Upper lobe of left lung (tissue), 6 donors: Measurements from ENCODE around the gene ZSCAN32. TPM values are rescaled to one million over a fixed set of nuclear protein-coding genes. Genes with fewer than 3 reads are reported as not detected.

ENCODE experiments used
- ATAC-seq, 2 donors: fragments of 200-7000 bp; cut with Tn5 transposase; one replicate each; pipeline ENCODE4 v1.9.1; 2022; ENCODE audit warnings: mild to moderate bottlenecking in 2 of 2, moderate library complexity in 2 of 2; ENCODE audit not compliant: low FRiP score in 2 of 2
- DNase-seq, 2 donors: peaks; one replicate each; pipeline ENCODE4 v3.0.0-alpha.2; 2019 to 2020
- H3K27ac ChIP-seq, 4 donors: fragments of 200-600 bp; sonication (generic); one replicate each; pipeline ENCODE4 v1.5.1; 2016 to 2019
- H3K27me3 ChIP-seq, 4 donors: fragments of 200-600 bp; sonication (generic); one replicate each; pipeline ENCODE4 v1.5.1; 2017 to 2019
- H3K36me3 ChIP-seq, 4 donors: fragments of 200-600 bp; sonication (generic); one replicate each; pipeline ENCODE4 v1.5.1; 2016 to 2019
- H3K4me1 ChIP-seq, 4 donors: fragments of 200-600 bp; sonication (generic); one replicate each; pipeline ENCODE4 v1.5.1; 2018 to 2019
- H3K4me3 ChIP-seq, 4 donors: fragments of 200-600 bp; sonication (generic); one replicate each; pipeline ENCODE4 v1.5.1; 2017 to 2019; ENCODE audit warnings: mild to moderate bottlenecking in 2 of 4, moderate library complexity in 1 of 4
- H3K9me3 ChIP-seq, 4 donors: fragments of 200-600 bp; sonication (generic); one replicate each; pipeline ENCODE4 v1.5.1; 2018 to 2019
- CTCF ChIP-seq, 6 experiments: fragments of 450-650 bp in 4 of 6; fragments of 200-600 bp in 2 of 6; sonication (generic) in 2 of 6; IDR thresholded peaks; one replicate each; pipeline ENCODE4 v1.5.1; 2016 to 2019; ENCODE audit warnings: antibody characterized with exemption in 6 of 6
- EP300 ChIP-seq, 4 donors: sonication (generic); formaldehyde crosslinking; IDR thresholded peaks; one replicate each; pipeline ENCODE4 v1.5.1; 2017; ENCODE audit warnings: antibody characterized with exemption in 4 of 4, control low read depth in 2 of 4
- POLR2A ChIP-seq, 4 donors: fragments of 450-650 bp; IDR thresholded peaks; one replicate each; pipeline ENCODE4 v1.5.1; 2016 to 2017; ENCODE audit warnings: antibody characterized with exemption in 4 of 4, mild to moderate bottlenecking in 2 of 4
- POLR2AphosphoS5 ChIP-seq, 2 donors: sonication (generic); formaldehyde crosslinking; IDR thresholded peaks; one replicate each; pipeline ENCODE4 v1.5.1; 2017; ENCODE audit warnings: antibody characterized with exemption in 2 of 2
- WGBS, 2 donors: methylation state at CpG; one replicate each; pipeline ENCODE4 v1.1.5; 2017 to 2018; 5-methylcytosine and 5-hydroxymethylcytosine counted together
- total RNA-seq, 6 donors: library from RNA; depleted of rRNA in 4 of 6; stranded (reverse); fragments of >200 nt in 4 of 6; gene quantifications; one replicate each; pipeline versions ENCODE4 v1.1.0 to v1.2.1, GENCODE V29; 2016 to 2021
- donor health status: DM: no; HTN: no; CAD: no; lungs with moderate emphysema.
- donor health status: DM: no; HTN: yes; CAD: no; lungs with severe emphysema.

The ZSCAN32 gene
- total RNA-seq, 6 donors from 2014 or later = 7.5 to 25.0 (median 14.0) TPM

- H3K4me1 ChIP-seq = no peaks in the 10 kb centered on the region
Observed at GRCh38 chr16:3349175-3349574, 51.6 kb downstream of the ZSCAN32 start.

GRCh38 chr16:3348547-3349167, 52.1 kb downstream of the ZSCAN32 start:
- Histone ChIP-seq H3K36me3 (no peaks in the 10 kb centered on the region), H3K9me3 (no peaks in the 10 kb centered on the region), H3K27me3 (no peaks in the 10 kb centered on the region), H3K4me3 (no peak overlapping the region), H3K27ac (no peak overlapping the region), H3K4me1 (no peaks in the 10 kb centered on the region)
- DNase-seq (no peak), ATAC-seq (no peak)
- TF ChIP-seq POLR2A (IDR thresholded peaks at IDR 0.05) (no peak), CTCF (IDR thresholded peaks at IDR 0.05) (no peak), POLR2AphosphoS5 (IDR thresholded peaks at IDR 0.05) (no peak), EP300 (IDR thresholded peaks at IDR 0.05) (no peak)
- WGBS, 2 donors = 38 to 49% methylated on average over 4 of the region's 4 CpGs

More at GRCh38 chr16:3349175-3349574, 51.6 kb downstream of the ZSCAN32 start:
- no peak for TF ChIP-seq POLR2A (IDR thresholded peaks at IDR 0.05)
- no peak for TF ChIP-seq EP300 (IDR thresholded peaks at IDR 0.05)
- TF ChIP-seq CTCF (IDR thresholded peaks at IDR 0.05) = no peak
- TF ChIP-seq POLR2AphosphoS5 (IDR thresholded peaks at IDR 0.05) = no peak
- ATAC-seq = no peak
- peak in 1 of 2 donors; percentile 26 for DNase-seq
- Histone ChIP-seq H3K27me3 (no peaks in the 10 kb centered on the region), H3K4me3 (no peak overlapping the region), H3K9me3 (no peaks in the 10 kb centered on the region), H3K27ac (no peak overlapping the region), H3K36me3 (no peaks in the 10 kb centered on the region)
- 58 to 72% methylated on average over 13 of the region's 13 CpGs for WGBS, 2 donors

- no peaks in the 10 kb centered on the region for H3K27me3 ChIP-seq
- DNase-seq (no peak), ATAC-seq (no peak)
- no peaks in the 10 kb centered on the region for H3K36me3 ChIP-seq
- H3K27ac ChIP-seq = no peak overlapping the region
- no peaks in the 10 kb centered on the region for H3K4me1 ChIP-seq
- TF ChIP-seq EP300 (IDR thresholded peaks at IDR 0.05) (no peak), POLR2A (IDR thresholded peaks at IDR 0.05) (no peak), POLR2AphosphoS5 (IDR thresholded peaks at IDR 0.05) (no peak), CTCF (IDR thresholded peaks at IDR 0.05) (no peak)
- H3K9me3 ChIP-seq = no peaks in the 10 kb centered on the region
- WGBS, 2 donors = 52 to 57% methylated on average over 10 of the region's 10 CpGs
- no peak overlapping the region for H3K4me3 ChIP-seq
Observed at GRCh38 chr16:3347586-3347985, 53.2 kb downstream of the ZSCAN32 start.

GRCh38 chr16:3346041-3346440, 54.8 kb downstream of the ZSCAN32 start:
- no peaks in the 10 kb centered on the region for H3K36me3 ChIP-seq
- H3K4me3 ChIP-seq = no peak overlapping the region
- H3K9me3 ChIP-seq = no peaks in the 10 kb centered on the region
- DNase-seq (no peak), ATAC-seq (no peak)
- no peaks in the 10 kb centered on the region for H3K27me3 ChIP-seq
- no peaks in the 10 kb centered on the region for H3K4me1 ChIP-seq
- TF ChIP-seq POLR2A (IDR thresholded peaks at IDR 0.05) (no peak), CTCF (IDR thresholded peaks at IDR 0.05) (no peak), EP300 (IDR thresholded peaks at IDR 0.05) (no peak), POLR2AphosphoS5 (IDR thresholded peaks at IDR 0.05) (no peak)
- WGBS, 2 donors = 68 to 79% methylated on average over 2 of the region's 2 CpGs
- H3K27ac ChIP-seq = no peak overlapping the region

Other genes with a start within 250 kb of the ZSCAN32 start
- gene OR1F1, start 212.8 kb downstream of the ZSCAN32 start, total RNA-seq = not detected
- gene ZNF200, start 165.8 kb downstream of the ZSCAN32 start, total RNA-seq = 1 to 10 TPM; 6.4 to 9.5 (median 7.8) TPM
- gene MEFV, start 144.4 kb downstream of the ZSCAN32 start, total RNA-seq = 10 to 100 TPM in 5 of 6 donors, 1 to 10 TPM in 1; 9.1 to 18.9 (median 12.3) TPM
- 10 to 100 TPM; 19.6 to 48.2 (median 32.2) TPM for gene ZNF263, start 117.5 kb downstream of the ZSCAN32 start, total RNA-seq
- 1 to 10 TPM; 1.3 to 6.0 (median 4.0) TPM for gene TIGD7, start 95.6 kb downstream of the ZSCAN32 start, total RNA-seq
- gene ZNF75A, start 95.5 kb downstream of the ZSCAN32 start, total RNA-seq = 10 to 100 TPM; 21.5 to 69.1 (median 25.9) TPM
- under 1 TPM in 2 of 6 donors, not detected in 4; 0.39 to 0.46 TPM for gene OR2C1, start 45.1 kb downstream of the ZSCAN32 start, total RNA-seq
- 10 to 100 TPM in 4 of 6 donors, 1 to 10 TPM in 2; 9.0 to 30.4 (median 10.6) TPM for gene ZNF174, start 211 bp upstream of the ZSCAN32 start, total RNA-seq
- gene ZNF597, start 42.5 kb upstream of the ZSCAN32 start, total RNA-seq = 1 to 10 TPM in 5 of 6 donors, under 1 TPM in 1; 0.78 to 7.7 (median 4.6) TPM
- 10 to 100 TPM; 33.0 to 77.5 (median 54.6) TPM for gene NAA60, start 42.7 kb upstream of the ZSCAN32 start, total RNA-seq
- not detected for gene C16orf90, start 94.5 kb upstream of the ZSCAN32 start, total RNA-seq
- gene CLUAP1, start 100.0 kb upstream of the ZSCAN32 start, total RNA-seq = 10 to 100 TPM; 12.8 to 40.8 (median 18.4) TPM
- gene NLRC3, start 176.4 kb upstream of the ZSCAN32 start, total RNA-seq = 10 to 100 TPM in 1 of 6 donors, 1 to 10 TPM in 5; 2.6 to 19.9 (median 3.9) TPM
- 10 to 100 TPM in 1 of 6 donors, 1 to 10 TPM in 5; 4.6 to 10.5 (median 6.0) TPM for gene SLX4, start 210.6 kb upstream of the ZSCAN32 start, total RNA-seq